Occipital lobe (tissue), 2 donors: ENCODE measurements around the gene HNF1B. TPM values are rescaled to one million over a fixed set of nuclear protein-coding genes. Genes with fewer than 3 reads are reported as not detected.

Experiments
- DNase-seq: peaks from one replicate; lab custom pipeline; 2025; lab: John Stamatoyannopoulos, UW
- total RNA-seq: library from RNA; depleted of rRNA; stranded (reverse); fragments of >200 nt; gene quantifications from one replicate; pipeline ENCODE4 v1.2.3, GENCODE V29; 2014

The HNF1B gene
- total RNA-seq, 1 donor from 2014 or later, result not detected

- DNase-seq, result no peak
These were observed 9.7 kb downstream of the HNF1B start for GRCh38 chr17:37735165-37735564.

DNA sequence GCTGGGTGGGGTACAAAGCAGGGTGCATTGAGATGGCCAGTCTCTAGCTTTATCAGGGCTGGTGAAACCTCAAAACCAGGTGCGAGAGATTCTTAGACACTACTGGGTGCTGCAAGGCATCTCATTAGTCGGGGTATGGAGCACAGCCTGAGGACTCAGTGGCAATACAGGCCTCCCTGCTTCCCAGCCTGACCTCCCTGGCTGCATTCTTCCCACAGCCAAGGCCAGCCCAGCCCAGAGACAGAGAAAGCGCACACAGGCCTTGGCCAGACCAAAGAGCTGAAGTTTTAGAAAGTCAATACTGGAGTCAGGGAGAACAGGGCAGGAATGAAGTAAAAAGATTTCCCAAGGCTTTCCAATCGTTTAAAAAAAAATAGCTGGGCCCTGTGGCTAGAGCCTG, 12.5 kb downstream of the HNF1B start:
- DNase-seq, result no peak

DNA sequence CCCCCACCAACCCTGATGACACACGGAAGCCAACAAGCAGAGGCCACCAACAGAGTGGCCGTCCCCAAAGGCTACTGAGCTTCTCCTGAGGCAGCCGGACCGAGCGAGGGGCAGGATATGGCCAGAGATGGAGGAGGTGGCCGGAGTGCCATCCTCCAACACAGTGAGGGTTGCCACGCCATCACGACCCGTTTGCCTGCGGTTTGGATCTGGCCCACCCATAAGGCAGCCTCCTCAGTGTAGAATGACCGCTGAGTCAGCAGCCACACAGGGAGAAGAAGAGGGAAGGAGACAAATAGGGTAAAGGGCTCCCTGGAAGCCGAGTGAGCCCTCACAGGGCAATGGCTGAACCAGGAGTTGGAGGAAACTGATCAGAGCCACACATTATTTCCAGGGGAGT, 13.8 kb downstream of the HNF1B start:
- DNase-seq, result no peak

DNA sequence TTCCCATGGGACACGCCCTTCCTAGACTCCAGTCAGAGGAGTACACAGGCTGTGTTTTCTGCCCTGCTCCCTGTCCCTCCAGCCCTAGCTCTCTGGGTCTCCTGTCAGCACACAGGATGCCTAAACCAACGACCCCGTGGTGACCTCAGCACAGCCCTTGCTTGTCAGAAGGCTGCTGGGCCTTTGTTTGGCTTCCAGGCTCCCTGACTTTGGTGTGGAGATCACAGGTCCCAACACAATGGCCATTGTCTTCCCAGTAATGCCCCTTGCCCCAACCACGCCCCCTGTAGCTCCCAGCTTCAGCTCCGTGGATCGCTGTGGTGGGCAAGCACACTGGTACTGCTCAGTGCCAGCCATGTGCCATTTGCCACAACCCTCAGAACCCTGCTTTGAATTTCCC, 15.0 kb downstream of the HNF1B start:
- DNase-seq, result no peak

- no peak for DNase-seq
These were observed 17.8 kb downstream of the HNF1B start for GRCh38 chr17:37726891-37727675.

GRCh38 chr17:37726248-37726647, 18.6 kb downstream of the HNF1B start:
- no peak for DNase-seq

DNA sequence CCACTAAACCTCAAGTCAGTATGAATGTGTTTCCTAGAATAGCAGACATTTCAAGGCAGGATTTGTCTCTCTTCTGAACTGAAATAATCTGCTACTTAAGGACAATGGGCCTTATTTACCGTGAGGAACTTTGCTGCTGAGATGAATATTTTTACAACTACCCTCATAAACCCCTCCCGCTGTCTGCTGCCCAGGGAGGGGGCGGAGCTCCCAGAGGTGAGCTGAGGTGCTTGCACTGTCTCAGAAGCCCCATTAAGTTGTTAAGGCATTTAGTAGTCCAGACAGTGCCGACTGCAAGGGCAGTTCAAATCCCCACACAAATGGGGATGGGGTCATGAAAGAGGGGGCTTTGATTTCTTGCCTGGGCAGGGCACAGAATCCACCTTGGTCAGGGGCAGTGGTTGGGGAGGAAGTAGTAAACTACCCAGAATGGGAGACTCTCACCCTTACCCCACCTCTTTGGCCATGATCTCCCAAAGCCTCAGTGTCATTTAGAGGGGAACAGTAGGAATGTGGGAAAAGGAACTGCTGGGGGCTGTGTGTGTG, 19.2 kb downstream of the HNF1B start:
- DNase-seq, result no peak

GRCh38 chr17:37725021-37725595, 19.8 kb downstream of the HNF1B start:
- DNase-seq, result no peak

DNA sequence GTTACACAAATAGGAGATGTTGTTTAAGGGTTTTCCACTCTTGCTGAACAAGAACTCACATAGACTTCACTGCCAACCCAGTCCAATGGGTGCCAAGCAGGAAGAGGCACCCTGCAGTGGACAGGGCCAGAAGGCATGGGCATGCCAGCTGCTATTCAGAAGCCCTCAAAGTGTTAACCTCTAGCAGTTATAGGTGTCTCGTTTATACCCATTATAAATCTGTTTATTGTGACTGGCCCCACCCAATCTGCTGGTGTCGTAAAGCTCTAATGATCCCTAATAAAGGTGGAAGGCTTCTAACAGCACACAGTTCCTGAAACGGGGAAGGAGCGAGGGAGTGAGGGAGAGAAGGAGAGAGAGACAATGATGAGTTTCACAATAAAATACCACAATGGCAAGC, 23.9 kb downstream of the HNF1B start:
- DNase-seq, result no peak

DNA sequence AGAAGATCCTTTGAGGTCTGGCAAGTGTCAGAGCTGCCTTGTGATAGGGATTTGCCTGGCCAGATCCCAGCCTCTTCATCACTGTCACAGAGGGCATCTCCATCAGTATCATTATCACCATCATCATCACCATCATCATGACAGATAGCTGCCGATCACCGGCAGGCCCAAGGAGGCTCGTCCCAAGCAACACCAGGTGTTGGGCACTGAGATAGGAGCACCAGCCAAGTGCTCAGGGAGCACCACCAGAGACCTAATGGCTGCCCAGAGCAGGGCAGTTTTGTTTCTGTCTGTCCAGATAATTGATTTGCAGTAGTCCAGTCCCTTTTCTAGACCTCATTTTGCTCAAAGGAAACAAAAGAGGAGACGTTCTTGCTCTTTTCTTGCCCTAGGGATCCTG, 25.0 kb downstream of the HNF1B start:
- no peak for DNase-seq

- no peak for DNase-seq
These were observed 26.4 kb downstream of the HNF1B start for GRCh38 chr17:37718324-37719048.

GRCh38 chr17:37717627-37718323, 27.1 kb downstream of the HNF1B start:
- no peak for DNase-seq

DNA sequence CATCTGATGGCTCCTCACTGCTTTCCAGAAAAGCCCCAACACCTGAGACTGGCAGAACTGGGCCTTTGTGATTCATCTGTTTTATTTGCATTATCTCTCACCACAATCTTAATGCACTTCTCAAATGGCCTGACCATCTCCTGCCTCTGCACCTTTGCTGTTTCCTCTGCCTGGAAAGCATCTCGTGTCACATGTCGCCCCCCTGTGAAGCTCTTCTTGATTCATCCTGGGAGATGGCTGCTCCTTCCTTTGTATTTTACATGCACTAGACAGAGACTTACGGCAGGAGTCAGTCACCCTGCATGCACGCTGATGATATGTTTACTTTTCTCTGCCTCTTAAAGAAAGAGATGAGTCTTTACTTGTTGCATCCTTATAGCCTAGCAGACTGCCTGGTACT, 30.0 kb downstream of the HNF1B start:
- DNase-seq, result no peak

- DNase-seq, result no peak
These were observed 31.2 kb downstream of the HNF1B start for GRCh38 chr17:37713624-37714023.

DNA sequence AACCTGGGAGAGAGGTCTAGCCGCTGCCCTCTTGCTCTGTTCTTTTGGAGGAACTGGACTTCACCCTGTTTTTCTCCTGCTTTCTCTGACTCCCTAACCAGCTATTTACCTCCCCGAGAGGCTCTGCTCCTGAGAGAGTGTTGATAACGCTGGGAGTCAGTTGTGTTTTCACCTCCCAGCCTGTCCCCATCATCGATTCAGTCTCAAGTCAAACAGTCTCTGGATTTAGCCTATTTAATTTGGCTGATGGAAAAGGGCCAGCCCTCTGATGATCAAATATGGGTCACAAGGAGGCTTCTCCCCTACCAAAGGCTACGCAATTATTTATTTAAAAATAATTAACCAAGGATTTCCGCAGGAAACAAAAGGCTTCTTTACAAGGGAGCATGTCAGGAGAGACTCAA, 31.8 kb downstream of the HNF1B start:
- DNase-seq, result no peak

- no peak for DNase-seq
These were observed 33.7 kb downstream of the HNF1B start for GRCh38 chr17:37711113-37711512.

DNA sequence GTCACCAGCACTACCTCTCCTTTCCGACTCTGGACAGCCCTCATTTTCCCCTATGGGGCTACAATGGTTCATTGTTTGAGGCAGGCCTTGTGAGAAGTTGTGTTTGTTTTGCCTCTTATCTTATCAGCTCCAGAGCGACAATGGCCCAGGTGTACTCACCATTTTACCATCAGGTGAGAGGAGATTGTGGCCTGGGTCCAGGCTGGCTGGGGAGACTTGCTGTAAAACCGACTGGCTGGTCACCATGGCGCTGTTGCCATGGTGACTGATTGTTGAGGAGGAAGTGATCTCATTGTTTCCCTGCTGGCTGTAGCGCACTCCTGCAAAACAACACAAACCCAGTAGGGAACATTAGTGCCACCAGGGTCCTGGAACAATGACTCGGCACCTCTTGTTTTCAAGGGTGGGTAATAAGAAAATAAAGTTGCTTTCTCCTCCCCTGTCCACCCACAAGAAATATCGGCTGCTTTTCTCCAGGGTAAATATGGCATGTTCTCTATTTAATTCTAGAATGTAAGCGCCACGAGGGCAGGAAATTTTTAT, 34.4 kb downstream of the HNF1B start:
- no peak for DNase-seq

- DNase-seq, result no peak
These were observed 36.1 kb downstream of the HNF1B start for GRCh38 chr17:37708616-37709212.

- no peak for DNase-seq
These were observed 36.7 kb downstream of the HNF1B start for GRCh38 chr17:37708008-37708615.

DNA sequence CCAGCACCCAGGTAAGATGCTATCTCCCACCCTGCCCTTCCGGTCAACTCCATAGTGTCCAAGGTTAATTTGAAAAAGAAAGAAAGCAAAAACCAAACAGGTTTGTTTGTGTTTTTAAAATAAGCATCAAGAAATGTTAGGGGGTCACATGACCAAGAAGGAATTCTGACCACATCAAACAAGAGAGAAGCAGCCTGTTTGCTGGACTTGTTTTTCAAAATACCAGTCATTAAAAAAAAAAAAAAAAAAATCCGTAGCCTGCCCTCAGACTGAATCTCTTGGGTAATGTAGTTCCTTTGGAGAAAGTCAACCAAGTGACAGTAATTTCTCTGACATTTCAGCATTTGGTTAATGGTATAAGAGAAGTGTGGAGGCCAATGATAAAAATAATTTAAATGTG, 38.4 kb downstream of the HNF1B start:
- DNase-seq, result no peak

- no peak for DNase-seq
These were observed 42.3 kb downstream of the HNF1B start for GRCh38 chr17:37702598-37702997.
